ENCODE measurements around the gene ATOX1. TPM values are rescaled to one million over a fixed set of nuclear protein-coding genes. Genes with fewer than 3 reads are reported as not detected.

The ATOX1 gene
- total RNA-seq (2021; ENCODE audit: unreplicated experiment) (202 TPM), Bru-seq, nascent RNA (percentile 63 among the genes with signal in this experiment), BruChase-seq, experiment 1, labeled RNA remaining after a 2-hour chase (percentile 63 among the genes with signal in this experiment), BruChase-seq, experiment 2, labeled RNA remaining after a 6-hour chase (percentile 59 among the genes with signal in this experiment)
- polyA plus RNA-seq (2012; ENCODE audit: insufficient read length), result 298 TPM
- long read RNA-seq, transcript ATOX1-201 (4 exons, 488 nt), result major isoform, 73 of 105 reads
- long read RNA-seq, transcript ATOX1-204 (2 exons, 423 nt), result minor isoform, 6 of 105 reads
- long read RNA-seq, partial matches to known transcripts, result 6 of 105 reads
- long read RNA-seq, other reads (novel, unspliced or antisense), result 20 of 105 reads

GRCh38 chr5:151758430-151759241 lies at the start of gene ATOX1:
Gene ATOX1 (minus strand): TSS chr5:151758631. CDS start chr5:151758551, 80 bp downstream.
- Histone ChIP-seq H3K27ac (ENCODE audit: low read length) (peak within 1 kb of the TSS; percentile 88), H3K4me1 (ENCODE audit: control insufficient read depth, insufficient read depth, low read length) (peaks cover 18% of the 10 kb centered on the region), H3K27me3 (ENCODE audit: control insufficient read depth, insufficient read depth, low read length) (no peaks in the 10 kb centered on the region), H3K36me3 (ENCODE audit: control insufficient read depth, insufficient read depth, low read length) (peaks cover 1% of the 10 kb centered on the region), H3K4me3 (ENCODE audit: low read depth in 2 of 2, low read length in 2 of 2) (peak within 1 kb of the TSS; percentile 85 to 88), H3K9me3 (ENCODE audit: control insufficient read depth, insufficient read depth, low read depth, low read length) (no peaks in the 10 kb centered on the region)
- intact Hi-C loops (cut with micrococcal nuclease; ENCODE audit: unreplicated experiment) (no loop called here), in situ Hi-C loops (cut with HindIII; ENCODE audit: low pct_unique_long_range_greater_than_20kb, low sequenced_read_pairs) (no loop called here)
- BruUV-seq (replicated peaks), result no TSS peak
- TF ChIP-seq SIN3A (IDR thresholded peaks at IDR 0.05; ENCODE audit: borderline replicate concordance, insufficient read depth, low read depth, low read length) (peak; percentile 73; the same call in 1 of the 2 replicates), TCF7L2 (IDR thresholded peaks at IDR 0.05; ENCODE audit: low read depth, low read length) (no peak), REST (IDR thresholded peaks at IDR 0.05; ENCODE audit: insufficient read depth in 1 of 2, low read depth in 2 of 2, low read length in 1 of 2) (0 out of 4 replicates have a peak, but pooled peaks of 1 of the 2 experiments have one; percentile 30), POLR2AphosphoS5 (IDR thresholded peaks at IDR 0.05; ENCODE audit: low read depth, low read length) (peak; percentile 82), CTCF (IDR thresholded peaks at IDR 0.05) (no peak)
- DNase-seq (ENCODE audit: low read depth, low spot score) (no peak), ATAC-seq (peak; percentile 99)
- ChIA-PET CTCF (no interaction called here), POLR2A (no interaction called here)

GRCh38 chr5:151805414-151806223 lies 47.2 kb upstream of the ATOX1 start:
- H3K9me3 ChIP-seq (ENCODE audit: control insufficient read depth, insufficient read depth, low read depth, low read length), result no peaks in the 10 kb centered on the region
- intact Hi-C loops (cut with micrococcal nuclease; ENCODE audit: unreplicated experiment), result no loop called here
- TF ChIP-seq POLR2AphosphoS5 (IDR thresholded peaks at IDR 0.05; ENCODE audit: low read depth, low read length), result no peak
- no peak for TF ChIP-seq REST (IDR thresholded peaks at IDR 0.05; ENCODE audit: insufficient read depth in 1 of 2, low read depth in 2 of 2, low read length in 1 of 2)
- no peak for TF ChIP-seq CTCF (IDR thresholded peaks at IDR 0.05)
- CTCF ChIA-PET, result no interaction called here
- in situ Hi-C loops (cut with HindIII; ENCODE audit: low pct_unique_long_range_greater_than_20kb, low sequenced_read_pairs), result no loop called here
- H3K4me1 ChIP-seq (ENCODE audit: control insufficient read depth, insufficient read depth, low read length), result no peaks in the 10 kb centered on the region
- BruUV-seq (replicated peaks), result no TSS peak
- no peak overlapping the region for H3K4me3 ChIP-seq (ENCODE audit: low read depth in 2 of 2, low read length in 2 of 2)
- H3K36me3 ChIP-seq (ENCODE audit: control insufficient read depth, insufficient read depth, low read length), result peaks cover 59% of the 10 kb centered on the region
- ATAC-seq (no peak), DNase-seq (ENCODE audit: low read depth, low spot score) (no peak)
- no peaks in the 10 kb centered on the region for H3K27me3 ChIP-seq (ENCODE audit: control insufficient read depth, insufficient read depth, low read length)
- H3K27ac ChIP-seq (ENCODE audit: low read length), result no peak overlapping the region
- POLR2A ChIA-PET, result no interaction called here
